Kidney epithelial cell (primary cell): ENCODE data around the gene CLRN2. TPM values are rescaled to one million over a fixed set of nuclear protein-coding genes. Genes with fewer than 3 reads are reported as not detected.

Experiments used
- DNase-seq: peaks from one replicate; pipeline ENCODE4 v3.0.0-alpha.2; 2010; ENCODE audit warnings: low read depth
- H3K27me3 ChIP-seq: 2 replicates; pipeline ENCODE4 v1.6.0; 2011; ENCODE audit warnings: low read length; ENCODE audit not compliant: control insufficient read depth, insufficient read depth
- H3K36me3 ChIP-seq: 2 replicates; pipeline ENCODE4 v1.5.1; 2011; ENCODE audit warnings: low read length; ENCODE audit not compliant: control insufficient read depth, insufficient read depth
- H3K4me3 ChIP-seq: 2 replicates; pipeline ENCODE4 v1.5.1; 2011; ENCODE audit warnings: low read depth, mild to moderate bottlenecking, control low read depth, low read length
- total RNA-seq: library from RNA; depleted of rRNA; stranded (reverse); fragments of >200 nt; gene quantifications from 2 replicates; pipeline ENCODE4 v1.2.3, GENCODE V29; 2015
- TF ChIP-seq, protein P1 (sequence below): IDR thresholded peaks from 2 replicates; pipeline ENCODE4 v1.5.1; 2011; ENCODE audit warnings: mild to moderate bottlenecking, moderate library complexity, low read length, control low read depth, inconsistent platforms; ENCODE audit not compliant: insufficient read depth, poor library complexity, severe bottlenecking

Gene CLRN2
- total RNA-seq, 1 donor from 2014 or later, result not detected

DNA sequence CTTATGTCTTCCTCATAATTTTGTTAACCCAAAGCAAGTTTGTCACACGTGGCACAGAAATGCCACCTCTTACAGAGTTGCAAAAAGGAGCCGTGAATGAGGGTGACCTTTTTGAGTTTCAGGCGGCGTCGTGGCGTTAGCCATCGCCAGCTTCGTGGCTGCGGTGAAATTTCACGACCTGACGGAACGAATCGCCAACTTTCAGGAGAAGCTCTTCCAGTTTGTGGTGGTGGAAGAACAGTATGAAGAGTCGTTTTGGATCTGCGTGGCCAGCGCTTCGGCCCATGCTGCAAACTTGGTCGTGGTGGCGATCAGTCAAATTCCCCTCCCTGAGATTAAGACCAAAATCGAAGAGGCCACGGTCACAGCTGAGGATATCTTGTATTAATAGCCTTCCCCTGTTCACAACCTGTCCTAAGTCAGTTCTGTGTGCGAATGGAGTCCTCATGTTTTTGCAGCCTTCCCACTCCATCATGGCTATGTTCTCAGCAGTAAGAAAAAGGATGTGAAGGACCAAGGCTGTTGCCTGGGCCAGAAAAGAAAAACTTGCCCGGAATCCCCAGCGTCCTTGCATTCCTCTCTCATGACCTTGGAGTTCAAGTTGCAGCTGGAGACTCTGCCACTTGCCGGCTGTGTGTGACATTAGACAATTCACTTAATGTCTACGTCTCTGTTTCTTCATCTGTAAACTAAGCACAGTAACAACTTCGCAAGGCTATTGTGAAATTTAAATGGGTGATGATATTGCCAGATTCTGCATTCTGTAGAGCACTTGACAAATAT lies 11.9 kb downstream of the CLRN2 start:
- no peak for DNase-seq
- TF ChIP-seq, protein P1, sequence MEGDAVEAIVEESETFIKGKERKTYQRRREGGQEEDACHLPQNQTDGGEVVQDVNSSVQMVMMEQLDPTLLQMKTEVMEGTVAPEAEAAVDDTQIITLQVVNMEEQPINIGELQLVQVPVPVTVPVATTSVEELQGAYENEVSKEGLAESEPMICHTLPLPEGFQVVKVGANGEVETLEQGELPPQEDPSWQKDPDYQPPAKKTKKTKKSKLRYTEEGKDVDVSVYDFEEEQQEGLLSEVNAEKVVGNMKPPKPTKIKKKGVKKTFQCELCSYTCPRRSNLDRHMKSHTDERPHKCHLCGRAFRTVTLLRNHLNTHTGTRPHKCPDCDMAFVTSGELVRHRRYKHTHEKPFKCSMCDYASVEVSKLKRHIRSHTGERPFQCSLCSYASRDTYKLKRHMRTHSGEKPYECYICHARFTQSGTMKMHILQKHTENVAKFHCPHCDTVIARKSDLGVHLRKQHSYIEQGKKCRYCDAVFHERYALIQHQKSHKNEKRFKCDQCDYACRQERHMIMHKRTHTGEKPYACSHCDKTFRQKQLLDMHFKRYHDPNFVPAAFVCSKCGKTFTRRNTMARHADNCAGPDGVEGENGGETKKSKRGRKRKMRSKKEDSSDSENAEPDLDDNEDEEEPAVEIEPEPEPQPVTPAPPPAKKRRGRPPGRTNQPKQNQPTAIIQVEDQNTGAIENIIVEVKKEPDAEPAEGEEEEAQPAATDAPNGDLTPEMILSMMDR, result no peak
- Histone ChIP-seq H3K27me3 (peaks cover 4% of the 10 kb centered on the region), H3K36me3 (no peaks in the 10 kb centered on the region), H3K4me3 (no peak overlapping the region)

- no peak for DNase-seq
- TF ChIP-seq, protein P1, result no peak
- Histone ChIP-seq H3K36me3 (no peaks in the 10 kb centered on the region), H3K4me3 (no peak overlapping the region), H3K27me3 (peaks cover 2% of the 10 kb centered on the region)
These were observed 13.7 kb downstream of the CLRN2 start for GRCh38 chr4:17528551-17529165.

DNA sequence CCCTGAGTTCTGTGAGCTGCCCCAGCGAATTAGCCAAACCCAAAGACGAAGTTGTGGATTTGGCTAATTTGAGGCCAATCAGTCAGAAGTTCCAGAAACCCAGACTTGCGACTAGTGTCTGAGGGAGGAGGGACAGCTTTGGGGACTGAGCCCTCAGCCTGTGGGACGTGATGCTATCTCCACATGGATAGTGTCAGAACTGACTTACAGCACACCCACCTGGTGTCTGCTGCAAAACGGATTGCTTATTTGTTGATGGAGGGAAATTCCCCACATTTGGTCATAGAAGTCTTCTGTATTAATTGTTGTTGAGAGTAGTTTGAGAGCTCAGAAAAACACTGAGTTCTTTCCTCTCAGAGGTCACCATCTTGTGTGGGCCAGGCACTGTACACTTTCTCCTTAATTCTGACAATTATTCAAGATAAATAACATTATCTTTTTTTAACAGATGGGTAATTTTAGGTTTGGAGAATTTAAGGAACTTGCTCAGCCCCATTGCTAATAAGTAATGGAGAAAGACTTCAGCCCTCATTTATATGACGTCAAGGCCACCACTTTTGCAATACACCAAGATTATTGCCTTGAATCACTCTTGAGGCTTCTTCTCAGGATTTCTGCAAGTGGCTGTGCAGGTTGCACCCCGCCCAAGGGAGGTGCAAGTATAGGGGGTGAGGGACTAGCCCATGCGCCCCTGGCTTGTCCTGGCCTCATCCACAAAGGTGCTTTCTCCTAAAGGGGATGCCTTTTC lies 16.7 kb downstream of the CLRN2 start:
- TF ChIP-seq, protein P1, result no peak

GRCh38 chr4:17534705-17535104 lies 19.7 kb downstream of the CLRN2 start:
- TF ChIP-seq, protein P1, result no peak
- H3K27me3 ChIP-seq, result no peaks in the 10 kb centered on the region
- DNase-seq, result no peak
- no peak overlapping the region for H3K4me3 ChIP-seq
- H3K36me3 ChIP-seq, result no peaks in the 10 kb centered on the region

More for the DNA sequence above, 16.7 kb downstream of the CLRN2 start:
- Histone ChIP-seq H3K4me3 (no peak overlapping the region), H3K27me3 (peaks cover 2% of the 10 kb centered on the region), H3K36me3 (no peaks in the 10 kb centered on the region)
- no peak for DNase-seq

DNA sequence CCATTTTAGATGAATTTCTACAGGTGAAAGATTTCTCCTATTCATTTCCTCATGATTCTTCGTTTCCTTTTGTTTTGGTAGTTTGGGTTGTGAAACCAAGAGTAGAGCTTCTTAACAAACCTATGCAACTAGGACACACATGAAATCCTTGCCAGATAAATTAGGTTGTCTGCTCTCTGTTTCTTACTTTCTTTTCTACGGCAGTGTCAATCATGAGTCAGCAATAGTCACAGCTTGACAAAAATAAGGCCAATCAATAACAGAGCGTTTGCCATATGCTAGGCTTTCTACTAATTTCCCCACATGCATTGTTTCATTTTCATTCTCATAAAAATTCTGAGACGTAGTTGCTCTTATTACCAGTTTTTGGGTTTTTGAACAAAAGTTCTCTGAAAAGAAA lies 20.3 kb downstream of the CLRN2 start:
- Histone ChIP-seq H3K4me3 (no peak overlapping the region), H3K27me3 (no peaks in the 10 kb centered on the region), H3K36me3 (no peaks in the 10 kb centered on the region)
- no peak for DNase-seq
- TF ChIP-seq, protein P1, result no peak
